Gastrocnemius medialis (tissue), 4 donors: ENCODE results near the gene TRIM41. TPM values are rescaled to one million over a fixed set of nuclear protein-coding genes. Genes with fewer than 3 reads are reported as not detected.
A peak's percentile ranks its signal among the peaks of the same experiment; 100 is the strongest.
"Not testable (repeated sequence)": the region's sequence is repeated elsewhere in the genome, so short reads cannot be mapped to it uniquely, and the experiment has no call there.

Source experiments
- ATAC-seq, 2 donors: fragments of 150-250 bp; one replicate each; pipeline ENCODE4 v1.9.1; 2016
- DNase-seq, 2 donors: peaks; one replicate each; pipeline ENCODE4 v3.0.0-alpha.2; 2019
- H3K27ac ChIP-seq, 4 donors: fragments of 200-600 bp; sonication (generic); 1 replicate in 1 of 4; 2 replicates in 3 of 4; pipeline ENCODE4 v1.5.1; 2016 to 2018; ENCODE audit warnings: mild to moderate bottlenecking in 2 of 4, moderate library complexity in 1 of 4
- H3K27me3 ChIP-seq, 3 donors: fragments of 200-600 bp; sonication (generic) in 2 of 3; 1 replicate in 1 of 3; 2 replicates in 2 of 3; pipeline versions ENCODE4 v1.5.1 to v1.6.0; 2016 to 2019; ENCODE audit warnings: mild to moderate bottlenecking in 1 of 3, moderate library complexity in 1 of 3
- H3K36me3 ChIP-seq, 2 donors: fragments of 200-600 bp; sonication (generic) in 1 of 2; one replicate each; pipeline ENCODE4 v1.5.1; 2017 to 2018
- H3K4me1 ChIP-seq, 2 donors: fragments of 200-600 bp; sonication (generic) in 1 of 2; one replicate each; pipeline ENCODE4 v1.5.1; 2016 to 2017; ENCODE audit warnings: mild to moderate bottlenecking in 2 of 2
- H3K4me3 ChIP-seq, 4 donors: fragments of 200-600 bp; sonication (generic) in 3 of 4; 1 replicate in 1 of 4; 2 replicates in 3 of 4; pipeline ENCODE4 v1.5.1; 2016 to 2019; ENCODE audit warnings: mild to moderate bottlenecking in 2 of 4
- H3K9me3 ChIP-seq, 3 donors: fragments of 200-600 bp; sonication (generic) in 2 of 3; 1 replicate in 1 of 3; 2 replicates in 2 of 3; pipeline ENCODE4 v1.5.1; 2016 to 2019
- in situ Hi-C, 4 donors: fragments of 200-750 bp; cut with MboI; loops; one replicate each; pipeline versions ENCODE4 v1.15.0 to v1.8.0; 2017; ENCODE audit warnings: low sequenced_read_pairs in 4 of 4
- intact Hi-C: fragments of 100-400 bp; cut with DNase I; formaldehyde crosslinking; loops from one replicate; pipeline ENCODE4 v1.15.1; 2023; ENCODE audit warnings: low total_unique reads
- microRNA-seq, 2 donors: library from miRNA; unstranded; fragments of <30 nt; microRNA quantifications; one replicate each; pipeline ENCODE4, GENCODE V29; 2016; ENCODE audit warnings: borderline replicate concordance in 2 of 2
- total RNA-seq, 4 donors: library from RNA; depleted of rRNA; stranded (reverse); fragments of >200 nt; gene quantifications; one replicate each; pipeline versions ENCODE4 v1.1.0 to v1.2.3, GENCODE V29; 2016
- TF ChIP-seq, protein P1 (sequence below), 5 experiments: fragments of 450-650 bp in 3 of 5; fragments of 200-600 bp in 2 of 5; sonication (generic) in 2 of 5; IDR thresholded peaks in 4 of 5; conservative IDR thresholded peaks in 1 of 5; 1 replicate in 4 of 5; 2 replicates in 1 of 5; pipeline ENCODE4 v1.5.1; 2016 to 2019; ENCODE audit warnings: antibody characterized with exemption in 5 of 5, mild to moderate bottlenecking in 3 of 5, moderate library complexity in 3 of 5

Gene TRIM41
- total RNA-seq, 4 donors from 2014 or later: 15.6 to 23.5 (median 21.6) TPM

DNA sequence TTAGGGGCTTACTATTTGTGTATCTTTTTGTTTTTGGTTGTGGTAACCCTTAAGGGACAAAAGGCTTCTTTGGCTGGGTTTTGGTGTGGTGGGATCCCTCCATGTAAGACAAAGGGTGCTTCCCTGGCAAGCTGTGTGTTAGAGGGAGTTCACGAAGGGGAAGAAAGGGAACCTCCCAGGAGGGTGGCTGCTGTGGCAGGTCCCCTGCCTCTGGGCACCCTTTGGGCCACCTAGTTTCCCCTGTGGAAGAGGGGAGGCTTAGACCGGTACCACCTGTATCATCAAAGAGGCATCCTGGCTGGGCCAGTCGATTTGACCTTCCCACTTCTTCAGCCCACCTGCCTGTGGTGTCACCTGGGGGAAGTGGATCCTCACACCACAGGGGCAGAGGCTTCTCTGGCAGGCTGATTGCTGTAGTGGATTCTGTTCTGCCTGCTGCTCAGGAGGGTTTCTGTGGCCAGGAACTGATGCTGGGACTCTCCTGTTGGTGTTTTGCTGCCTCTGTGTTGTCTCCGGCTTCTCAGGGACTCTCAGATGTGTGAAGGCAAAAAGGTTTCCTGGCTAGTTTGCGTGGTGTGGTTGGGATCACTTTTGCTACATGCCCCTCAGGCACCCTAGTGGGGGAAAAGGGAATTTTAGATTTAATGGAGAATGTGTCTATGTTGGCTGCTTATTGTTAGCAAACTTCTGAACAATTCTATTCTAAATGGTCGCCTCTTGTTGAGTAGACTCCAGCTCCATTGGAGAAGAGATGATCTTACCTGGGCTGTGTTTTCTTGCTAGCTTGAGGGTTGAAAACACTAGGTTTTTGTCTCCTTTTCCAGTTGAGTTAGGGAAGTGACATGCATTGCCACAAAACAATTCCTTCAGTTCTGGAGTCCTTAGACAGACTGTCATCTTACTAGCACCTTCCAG, 61.0 kb downstream of the TRIM41 start:
- intact Hi-C loops: loop anchor here (5.0 kb wide), 1 partner anchor 102 kb away; no protein-coding TSS in a partner anchor
- TF ChIP-seq, protein P1, sequence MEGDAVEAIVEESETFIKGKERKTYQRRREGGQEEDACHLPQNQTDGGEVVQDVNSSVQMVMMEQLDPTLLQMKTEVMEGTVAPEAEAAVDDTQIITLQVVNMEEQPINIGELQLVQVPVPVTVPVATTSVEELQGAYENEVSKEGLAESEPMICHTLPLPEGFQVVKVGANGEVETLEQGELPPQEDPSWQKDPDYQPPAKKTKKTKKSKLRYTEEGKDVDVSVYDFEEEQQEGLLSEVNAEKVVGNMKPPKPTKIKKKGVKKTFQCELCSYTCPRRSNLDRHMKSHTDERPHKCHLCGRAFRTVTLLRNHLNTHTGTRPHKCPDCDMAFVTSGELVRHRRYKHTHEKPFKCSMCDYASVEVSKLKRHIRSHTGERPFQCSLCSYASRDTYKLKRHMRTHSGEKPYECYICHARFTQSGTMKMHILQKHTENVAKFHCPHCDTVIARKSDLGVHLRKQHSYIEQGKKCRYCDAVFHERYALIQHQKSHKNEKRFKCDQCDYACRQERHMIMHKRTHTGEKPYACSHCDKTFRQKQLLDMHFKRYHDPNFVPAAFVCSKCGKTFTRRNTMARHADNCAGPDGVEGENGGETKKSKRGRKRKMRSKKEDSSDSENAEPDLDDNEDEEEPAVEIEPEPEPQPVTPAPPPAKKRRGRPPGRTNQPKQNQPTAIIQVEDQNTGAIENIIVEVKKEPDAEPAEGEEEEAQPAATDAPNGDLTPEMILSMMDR (IDR thresholded peaks at IDR 0.05 in 4 of 5, conservative IDR thresholded peaks at IDR 0.05 in 1 of 5): peak in 2 of 5 experiments; percentile 23 to 41

More for the DNA sequence above, 61.0 kb downstream of the TRIM41 start:
- H3K27ac ChIP-seq, H3K27me3 ChIP-seq, H3K4me3 ChIP-seq, DNase-seq, ATAC-seq, H3K4me1 ChIP-seq, in situ Hi-C loops, H3K9me3 ChIP-seq, H3K36me3 ChIP-seq: not testable (repeated sequence)

Small RNA genes lying within 50 kb of the gene (microRNA-seq; reads per million reads assigned to microRNA genes)
- 0 to 2.4 reads per million in 2 donors for gene MIR4638

Other genes with a start within 250 kb of the TRIM41 start
- gene BTNL3, start 234.4 kb upstream of the TRIM41 start, total RNA-seq: under 1 TPM in 1 of 4 donors, not detected in 3; 0.17 TPM
- gene BTNL9, start 183.0 kb upstream of the TRIM41 start, total RNA-seq: 10 to 100 TPM; 14.5 to 28.6 (median 20.1) TPM
- gene OR2V1, start 92.1 kb upstream of the TRIM41 start, total RNA-seq: not detected
- gene OR2V2, start 75.7 kb upstream of the TRIM41 start, total RNA-seq: not detected
- 10 to 100 TPM; 27.9 to 58.4 (median 47.1) TPM for gene TRIM7, start 18.1 kb upstream of the TRIM41 start, total RNA-seq
- 1,000 to 10,000 TPM; 1,697 to 2,187 (median 1,957) TPM for gene RACK1, start 20.6 kb downstream of the TRIM41 start, total RNA-seq
- gene TRIM52, start 37.9 kb downstream of the TRIM41 start, total RNA-seq: 1 to 10 TPM; 1.3 to 4.9 (median 3.4) TPM
- gene OR4F3, start 144.0 kb downstream of the TRIM41 start, total RNA-seq: not detected